GM12878 (cell line): ENCODE data around the gene MYO1D. TPM values are rescaled to one million over a fixed set of nuclear protein-coding genes. Genes with fewer than 3 reads are reported as not detected.

Experiments
- ATAC-seq: fragments of 200-7000 bp; cut with Tn5 transposase; 3 replicates; pipeline ENCODE4 v1.9.1; 2020; ENCODE audit warnings: mild to moderate bottlenecking, moderate library complexity
- BruUV-seq: library from RNA; stranded (reverse); fragments of 400-500 nt; replicated peaks from 2 replicates; lab custom pipeline; 2021; lab: Mats Ljungman, UMichigan
- CTCF ChIA-PET: fragments of 300-600 bp; sonication (Branson Sonifier 250); formaldehyde crosslinking; extraction: SDS; loops from one replicate; lab custom pipeline; 2021; ENCODE audit warnings: inconsistent platforms; lab: Yijun Ruan, JAX
- POLR2A ChIA-PET: fragments of 350-600 bp; formaldehyde crosslinking; extraction: SDS; loops from one replicate; lab custom pipeline; 2021; ENCODE audit warnings: inconsistent platforms; lab: Charles Lee
- RAD21 ChIA-PET: fragments of 300-600 bp; sonication (Branson Sonifier 250); formaldehyde crosslinking; loops from one replicate; lab custom pipeline; 2023; ENCODE audit warnings: antibody characterized with exemption; ENCODE audit not compliant: unreplicated experiment; lab: Charles Lee
- SMC1A ChIA-PET: fragments of 300-600 bp; sonication (Branson Sonifier 250); formaldehyde crosslinking; loops from one replicate; lab custom pipeline; 2023; ENCODE audit not compliant: unreplicated experiment, uncharacterized antibody; lab: Charles Lee
- DNase-seq: peaks from one replicate; pipeline ENCODE4 v3.0.0-alpha.2; 2011; ENCODE audit warnings: low read depth, low spot score
- FAIRE-seq: peaks from 3 replicates; lab custom pipeline; 2011; peaks lifted over from hg19 to GRCh38; lab: Jason Lieb, UNC
- H2AFZ ChIP-seq: 2 replicates; pipeline ENCODE4 v1.6.0; 2011; ENCODE audit warnings: low read depth, low read length, control low read depth; ENCODE audit not compliant: control insufficient read depth
- H3K27ac ChIP-seq: 2 replicates; pipeline ENCODE4 v1.5.1; 2011; ENCODE audit warnings: control low read depth; ENCODE audit not compliant: control insufficient read depth, insufficient read depth
- H3K27me3 ChIP-seq, 2 experiments: replicated peaks in 1 of 2; 2 replicates each; pipeline versions ENCODE4 v1.6.0 to v1.6.1; 2011; ENCODE audit warnings: low read length in 1 of 2; ENCODE audit not compliant: control insufficient read depth in 2 of 2, insufficient read depth in 2 of 2
- H3K36me3 ChIP-seq, 2 experiments: 2 replicates each; pipeline ENCODE4 v1.5.1; 2011; ENCODE audit warnings: low read length in 1 of 2; ENCODE audit not compliant: control insufficient read depth in 2 of 2, insufficient read depth in 2 of 2
- H3K4me1 ChIP-seq: 2 replicates; pipeline ENCODE4 v1.6.1; 2011; ENCODE audit warnings: mild to moderate bottlenecking, low read length, moderate library complexity, mixed read lengths; ENCODE audit not compliant: control insufficient read depth, insufficient read depth
- H3K4me2 ChIP-seq: 2 replicates; pipeline ENCODE4 v1.6.0; 2011; ENCODE audit warnings: control low read depth; ENCODE audit not compliant: control insufficient read depth, insufficient read depth
- H3K4me3 ChIP-seq: fragments of 200-600 bp; sonication (generic); 2 replicates; pipeline ENCODE4 v1.5.1; 2016
- H3K79me2 ChIP-seq: 2 replicates; pipeline ENCODE4 v1.6.0; 2011; ENCODE audit warnings: low read length; ENCODE audit not compliant: control insufficient read depth, insufficient read depth
- H3K9ac ChIP-seq: 2 replicates; pipeline ENCODE4 v1.8.0; 2011; ENCODE audit warnings: low read length, control low read depth, mixed read lengths; ENCODE audit not compliant: control insufficient read depth, insufficient read depth
- H3K9me3 ChIP-seq: replicated peaks from 3 replicates; pipeline ENCODE4 v1.5.1; 2011; ENCODE audit warnings: mild to moderate bottlenecking, low read length; ENCODE audit not compliant: control insufficient read depth, insufficient read depth
- H4K20me1 ChIP-seq: 2 replicates; pipeline ENCODE4 v1.6.0; 2011; ENCODE audit not compliant: control insufficient read depth, insufficient read depth
- CHD4 ChIP-seq: fragments of 200-600 bp; sonication (generic); IDR thresholded peaks from 2 replicates; pipeline ENCODE4 v1.6.1; 2016; ENCODE audit warnings: mild to moderate bottlenecking
- ESRRA ChIP-seq: IDR thresholded peaks from 2 replicates; pipeline ENCODE4 v1.6.1; 2012; ENCODE audit warnings: mild to moderate bottlenecking, low read length, improper control_type of control experiment
- FOXM1 ChIP-seq: IDR thresholded peaks from 2 replicates; pipeline ENCODE4 v1.6.1; 2012; ENCODE audit warnings: low read depth, mild to moderate bottlenecking, inconsistent platforms, low read length, moderate library complexity
- HDGF ChIP-seq: fragments of 450-650 bp; IDR thresholded peaks from 2 replicates; pipeline ENCODE4 v1.6.1; 2016; ENCODE audit warnings: antibody characterized with exemption
- IKZF2 ChIP-seq, 2 experiments: fragments of 450-650 bp; IDR thresholded peaks; 2 replicates each; pipeline ENCODE4 v1.6.1; 2017; ENCODE audit warnings: mild to moderate bottlenecking in 2 of 2, moderate library complexity in 2 of 2
- NR2F1 ChIP-seq: fragments of 450-650 bp; conservative IDR thresholded peaks from 2 replicates; pipeline ENCODE4 v1.6.1; 2017; ENCODE audit warnings: mild to moderate bottlenecking
- PAX5 ChIP-seq: IDR thresholded peaks from 2 replicates; pipeline ENCODE4 v1.6.1; 2011; ENCODE audit warnings: low read depth, low read length, borderline replicate concordance
- PML ChIP-seq: IDR thresholded peaks from 2 replicates; pipeline ENCODE4 v1.6.1; 2012; ENCODE audit warnings: low read length, inconsistent platforms
- RBBP5 ChIP-seq: fragments of 200-600 bp; sonication (generic); conservative IDR thresholded peaks from 2 replicates; pipeline ENCODE4 v1.6.1; 2016
- RUNX3 ChIP-seq: IDR thresholded peaks from 2 replicates; pipeline ENCODE4 v1.6.1; 2012; ENCODE audit warnings: low read length, inconsistent platforms
- SMAD1 ChIP-seq: fragments of 450-650 bp; IDR thresholded peaks from 2 replicates; pipeline ENCODE4 v1.6.1; 2018; ENCODE audit warnings: mild to moderate bottlenecking, low read depth; ENCODE audit not compliant: partially characterized antibody
- STAT1 ChIP-seq: fragments of 450-650 bp; conservative IDR thresholded peaks from 2 replicates; pipeline ENCODE4 v1.6.1; 2014; ENCODE audit warnings: antibody characterized with exemption, mild to moderate bottlenecking
- WGBS: methylation state at CpG from one replicate; pipeline ENCODE4 v1.1.6; 2016; ENCODE audit warnings: low lambda C conversion rate; ENCODE audit not compliant: insufficient replicate concordance, insufficient coverage; ENCODE audit errors: missing lambda C conversion rate; 5-methylcytosine and 5-hydroxymethylcytosine counted together
- in situ Hi-C: fragments of 300-500 bp; cut with MboI; formaldehyde crosslinking; loops from 9 replicates; pipeline ENCODE4 v1.14.3; 2018; ENCODE audit warnings: mixed read lengths
- intact Hi-C: fragments of 100-400 bp; cut with micrococcal nuclease; formaldehyde crosslinking; loops from one replicate; pipeline ENCODE4 v1.14.2; 2022; ENCODE audit not compliant: unreplicated experiment
- polyA plus RNA-seq, 11 experiments: library from polyadenylated mRNA; depleted of rRNA in 4 of 11; unstranded in 6 of 11; stranded (reverse) in 5 of 11; fragments of >200 nt; fragmentation: Nextera tagmentation in 4 of 11; fragmentation: Illumina TruSeq in 1 of 11; extraction: Ambion mirVana in 4 of 11; extraction: Trizol in 1 of 11; gene quantifications; 1 replicate in 1 of 11; 2 replicates in 10 of 11; pipeline versions ENCODE4 v1.2.1 to v1.2.3, GENCODE V29; 2011 to 2016; ENCODE audit warnings: inconsistent platforms in 2 of 11, missing spikeins in 2 of 11, low read depth in 1 of 11
- total RNA-seq, 4 experiments: library from RNA; depleted of rRNA in 3 of 4; stranded (reverse); fragments of >200 nt in 3 of 4; fragmentation: Illumina TruSeq in 1 of 4; extraction: Trizol in 1 of 4; gene quantifications; 2 replicates each; pipeline versions ENCODE4 v1.2.1 to v1.2.3, GENCODE V29; 2013 to 2021
- TF ChIP-seq, protein P1 (sequence below): fragments of 450-650 bp; IDR thresholded peaks from 2 replicates; pipeline ENCODE4 v1.6.1; 2018; ENCODE audit warnings: mild to moderate bottlenecking, low read depth, moderate library complexity; ENCODE audit not compliant: partially characterized antibody

MYO1D gene
- total and polyA plus RNA-seq, 10 of the 15 experiments (the other 5 are each of a cell fraction or from before 2014, with no cell fraction given), result 1.8 to 37.7 (median 25.4) TPM

DNA sequence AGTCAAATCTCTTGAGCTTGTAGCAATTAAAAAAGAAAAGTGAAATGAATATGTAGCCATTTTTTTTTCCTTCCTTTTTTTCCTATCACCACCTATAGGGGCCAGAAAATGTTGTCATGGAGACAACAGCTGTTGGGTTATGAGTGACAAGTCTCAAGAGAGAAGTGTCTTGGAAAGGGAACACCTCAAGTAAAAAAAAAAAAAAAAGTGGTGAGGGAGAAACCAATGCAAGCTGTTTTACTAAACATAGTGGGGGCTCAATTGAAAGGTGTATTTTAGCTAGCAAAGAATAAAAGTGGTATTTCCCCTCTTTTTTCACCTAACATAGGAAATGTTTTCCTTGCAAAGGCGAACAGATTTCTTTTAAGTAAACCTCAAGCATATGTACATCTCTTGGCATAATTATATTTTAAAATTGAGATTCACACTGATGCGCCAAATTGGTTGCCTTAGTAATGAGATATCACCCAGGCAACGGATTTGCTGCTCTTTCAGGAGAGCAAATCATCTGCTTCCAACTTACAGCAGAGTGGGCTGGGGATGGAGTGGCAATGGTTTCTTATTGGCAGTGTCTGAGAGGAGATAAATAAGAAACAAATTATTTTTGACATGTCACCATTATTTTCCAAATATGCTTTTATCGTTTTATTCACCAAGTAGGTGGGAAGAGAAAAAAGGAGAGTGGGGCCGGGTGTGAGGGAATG, 183.6 kb downstream of the MYO1D start (continued):
- no peak for TF ChIP-seq RBBP5

DNA sequence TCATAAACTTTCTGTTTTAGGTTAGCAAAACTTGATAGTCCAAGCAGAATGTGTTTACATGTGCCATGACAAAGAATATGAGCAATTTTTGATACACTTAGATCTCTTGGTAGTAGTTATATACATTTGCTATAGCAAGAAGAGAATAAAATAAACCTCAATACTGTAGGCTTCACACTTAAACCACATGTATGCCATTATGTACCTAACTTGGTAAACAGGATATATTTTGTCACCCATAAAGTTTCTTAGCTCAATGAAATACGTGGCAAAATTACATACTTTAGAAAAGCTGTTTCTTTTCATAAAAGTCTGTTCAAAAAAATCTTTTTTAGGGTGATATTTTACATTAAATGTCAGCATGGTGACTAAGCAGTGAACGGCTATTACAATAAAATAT, 184.7 kb downstream of the MYO1D start:
- Histone ChIP-seq H3K4me1 (no peaks in the 10 kb centered on the region), H3K9me3 (no peaks in the 10 kb centered on the region), H3K27me3 (no peaks in the 10 kb centered on the region), H2AFZ (no peak overlapping the region), H3K36me3 (no peaks in the 10 kb centered on the region), H3K4me2 (no peak overlapping the region), H3K9ac (no peak overlapping the region), H3K4me3 (no peak overlapping the region), H3K79me2 (no peaks in the 10 kb centered on the region), H4K20me1 (no peaks in the 10 kb centered on the region), H3K27ac (no peak overlapping the region)
- ATAC-seq (no peak), FAIRE-seq (no peak), DNase-seq (no peak)
- no peak for TF ChIP-seq RBBP5
- no peak for TF ChIP-seq ESRRA
- RAD21 ChIA-PET, result no interaction called here
- CTCF ChIA-PET, result interaction anchor here (1.1 to 2.0 kb wide), 3 partner anchors 16 to 230 kb away, joined by 3 to 6 read pairs (median 3); no protein-coding TSS in a partner anchor
- 60% methylated on average over 2 of the region's 2 CpGs for WGBS
- in situ Hi-C loops (no loop called here), intact Hi-C loops (no loop called here)
- SMC1A ChIA-PET, result interaction anchor here (1.0 kb wide), 1 partner anchor 19 kb away, joined by 3 read pairs; no protein-coding TSS in a partner anchor
- POLR2A ChIA-PET, result no interaction called here
- TSS peak; percentile 19 for BruUV-seq

DNA sequence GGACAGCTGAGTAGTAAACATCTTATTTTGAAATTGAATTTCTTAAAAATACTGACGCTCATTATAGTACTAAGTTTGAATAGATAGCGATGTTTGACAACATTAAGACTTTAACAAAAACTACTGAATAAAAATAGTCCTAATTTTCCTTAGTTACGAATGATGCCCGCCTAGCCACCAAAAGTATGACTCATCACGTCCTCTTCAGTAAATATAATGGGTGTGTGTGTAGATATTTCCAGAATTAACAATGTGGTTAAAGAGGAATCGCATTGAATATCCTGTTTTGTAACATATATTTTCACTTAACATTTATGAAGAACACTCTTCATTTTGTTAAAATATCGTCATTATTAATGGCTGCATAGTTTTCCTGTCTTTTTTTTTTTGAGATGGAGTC, 187.6 kb downstream of the MYO1D start:
- H3K9ac ChIP-seq, result no peak overlapping the region
- in situ Hi-C loops, result no loop called here
- no peak overlapping the region for H3K27ac ChIP-seq
- ChIA-PET RAD21 (no interaction called here), SMC1A (no interaction called here), POLR2A (no interaction called here), CTCF (no interaction called here)
- H3K9me3 ChIP-seq, result no peaks in the 10 kb centered on the region
- H3K4me2 ChIP-seq, result no peak overlapping the region
- ATAC-seq, result no peak
- no peaks in the 10 kb centered on the region for H3K36me3 ChIP-seq
- H2AFZ ChIP-seq, result no peak overlapping the region
- intact Hi-C loops, result loop anchor here (5.0 kb wide), 1 partner anchor 48 kb away; no protein-coding TSS in a partner anchor
- no peaks in the 10 kb centered on the region for H4K20me1 ChIP-seq
- no peaks in the 10 kb centered on the region for H3K4me1 ChIP-seq
- DNase-seq, result no peak
- BruUV-seq, result no TSS peak
- no peaks in the 10 kb centered on the region for H3K27me3 ChIP-seq
- no peaks in the 10 kb centered on the region for H3K79me2 ChIP-seq
- 91% methylated on average over 7 of the region's 7 CpGs for WGBS
- no peak overlapping the region for H3K4me3 ChIP-seq
- no peak for FAIRE-seq
- no peak for TF ChIP-seq NR2F1
- no peak for TF ChIP-seq HDGF
- no peak for TF ChIP-seq CHD4
- TF ChIP-seq IKZF2 (IDR thresholded peaks at IDR 0.05), result no peak
- TF ChIP-seq FOXM1, result no peak
- no peak for TF ChIP-seq PML
- no peak for TF ChIP-seq SMAD1
- TF ChIP-seq RUNX3, result no peak
- TF ChIP-seq, protein P1, sequence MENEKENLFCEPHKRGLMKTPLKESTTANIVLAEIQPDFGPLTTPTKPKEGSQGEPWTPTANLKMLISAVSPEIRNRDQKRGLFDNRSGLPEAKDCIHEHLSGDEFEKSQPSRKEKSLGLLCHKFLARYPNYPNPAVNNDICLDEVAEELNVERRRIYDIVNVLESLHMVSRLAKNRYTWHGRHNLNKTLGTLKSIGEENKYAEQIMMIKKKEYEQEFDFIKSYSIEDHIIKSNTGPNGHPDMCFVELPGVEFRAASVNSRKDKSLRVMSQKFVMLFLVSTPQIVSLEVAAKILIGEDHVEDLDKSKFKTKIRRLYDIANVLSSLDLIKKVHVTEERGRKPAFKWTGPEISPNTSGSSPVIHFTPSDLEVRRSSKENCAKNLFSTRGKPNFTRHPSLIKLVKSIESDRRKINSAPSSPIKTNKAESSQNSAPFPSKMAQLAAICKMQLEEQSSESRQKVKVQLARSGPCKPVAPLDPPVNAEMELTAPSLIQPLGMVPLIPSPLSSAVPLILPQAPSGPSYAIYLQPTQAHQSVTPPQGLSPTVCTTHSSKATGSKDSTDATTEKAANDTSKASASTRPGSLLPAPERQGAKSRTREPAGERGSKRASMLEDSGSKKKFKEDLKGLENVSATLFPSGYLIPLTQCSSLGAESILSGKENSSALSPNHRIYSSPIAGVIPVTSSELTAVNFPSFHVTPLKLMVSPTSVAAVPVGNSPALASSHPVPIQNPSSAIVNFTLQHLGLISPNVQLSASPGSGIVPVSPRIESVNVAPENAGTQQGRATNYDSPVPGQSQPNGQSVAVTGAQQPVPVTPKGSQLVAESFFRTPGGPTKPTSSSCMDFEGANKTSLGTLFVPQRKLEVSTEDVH, result no peak
- TF ChIP-seq STAT1, result no peak
- no peak for TF ChIP-seq PAX5
